ENCODE results near the gene PDE11A. TPM values are rescaled to one million over a fixed set of nuclear protein-coding genes. Genes with fewer than 3 reads are reported as not detected.

The PDE11A gene
- polyA plus RNA-seq, 2 of the 4 experiments (the other 2 are of a cell fraction): 3.6 to 5.6 TPM

DNA sequence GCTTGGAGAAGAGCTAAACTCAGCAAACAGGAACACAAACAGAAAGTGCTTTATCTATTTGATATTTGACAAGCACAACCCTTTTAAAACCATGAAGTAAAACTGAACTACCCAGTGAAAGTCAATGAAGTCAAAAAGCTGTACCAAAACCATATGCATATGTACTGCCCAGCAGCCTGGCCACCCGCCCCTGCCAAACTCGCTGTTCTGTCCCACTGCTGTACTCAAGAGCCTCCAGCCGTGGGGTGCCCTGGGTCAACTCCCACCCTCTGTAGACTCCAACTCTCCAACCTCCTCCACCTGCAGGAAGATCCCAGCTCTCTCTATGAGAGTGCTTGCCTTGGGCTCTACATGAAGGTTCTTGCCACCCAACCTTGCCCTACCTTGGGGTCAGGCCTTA, 411.8 kb downstream of the PDE11A start:
- H3K27ac ChIP-seq: no peak overlapping the region
- ATAC-seq (no peak), DNase-seq (ENCODE audit: low read depth in 1 of 2, low spot score in 1 of 2) (no peak), FAIRE-seq (no peak)
- POLR2A ChIA-PET: no interaction called here
- 33% methylated on average over 3 of the region's 3 CpGs for WGBS (ENCODE audit: missing lambda C conversion rate)
- H3K4me3 ChIP-seq: no peak overlapping the region
- no peaks in the 10 kb centered on the region for H3K9me3 ChIP-seq
- TF ChIP-seq CHD4 (IDR thresholded peaks at IDR 0.05; ENCODE audit: borderline replicate concordance): no peak
- no peak for TF ChIP-seq HOXB13 (CRISPR knock-in tag; IDR thresholded peaks at IDR 0.05; ENCODE audit: low read depth)
- no peak for TF ChIP-seq BHLHE40 (IDR thresholded peaks at IDR 0.05; ENCODE audit: low read depth, low read length)
- TF ChIP-seq HEYL (CRISPR knock-in tag; IDR thresholded peaks at IDR 0.05): no peak
- no peak for TF ChIP-seq POLR2AphosphoS2 (conservative IDR thresholded peaks at IDR 0.05; ENCODE audit: low read length)
- TF ChIP-seq USF2 (IDR thresholded peaks at IDR 0.05): no peak
- TF ChIP-seq, protein P1, sequence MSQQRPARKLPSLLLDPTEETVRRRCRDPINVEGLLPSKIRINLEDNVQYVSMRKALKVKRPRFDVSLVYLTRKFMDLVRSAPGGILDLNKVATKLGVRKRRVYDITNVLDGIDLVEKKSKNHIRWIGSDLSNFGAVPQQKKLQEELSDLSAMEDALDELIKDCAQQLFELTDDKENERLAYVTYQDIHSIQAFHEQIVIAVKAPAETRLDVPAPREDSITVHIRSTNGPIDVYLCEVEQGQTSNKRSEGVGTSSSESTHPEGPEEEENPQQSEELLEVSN (IDR thresholded peaks at IDR 0.05; ENCODE audit: borderline replicate concordance, low read depth): no peak
- TF ChIP-seq JUN (IDR thresholded peaks at IDR 0.05): no peak
- no peak for TF ChIP-seq EHF (CRISPR knock-in tag; IDR thresholded peaks at IDR 0.05)
- no peak for TF ChIP-seq EP300 (IDR thresholded peaks at IDR 0.05)
- TF ChIP-seq NPAS2 (CRISPR knock-in tag; IDR thresholded peaks at IDR 0.05; ENCODE audit: borderline replicate concordance): no peak
- CTCF ChIA-PET: interaction anchor here (0.6 kb wide), 1 partner anchor 9 kb away, joined by 3 read pairs; no protein-coding TSS in a partner anchor
- no peaks in the 10 kb centered on the region for H3K4me1 ChIP-seq
- H3K4me2 ChIP-seq: no peak overlapping the region

DNA sequence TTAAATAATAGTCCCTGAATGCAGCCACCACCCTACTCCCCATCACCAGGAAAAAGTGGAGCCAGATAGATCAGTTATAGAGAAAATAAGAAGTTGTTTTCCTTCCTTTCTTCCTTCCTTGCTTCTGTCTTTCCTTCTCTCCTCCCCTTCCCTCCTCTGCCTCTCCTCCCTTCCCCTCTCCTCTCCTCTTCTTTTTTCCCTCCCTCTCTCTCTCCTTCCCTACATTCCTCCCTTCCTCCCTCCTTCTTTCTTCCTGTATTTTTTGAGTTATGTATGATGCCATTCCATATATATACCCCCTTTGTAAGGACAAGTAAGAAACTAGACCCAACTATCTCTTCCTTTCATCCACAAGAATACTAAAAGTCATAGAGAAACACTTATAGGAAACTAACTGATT, 414.3 kb downstream of the PDE11A start:
- ChIA-PET POLR2A (no interaction called here), CTCF (interaction anchor here (0.5 kb wide), 1 partner anchor 1021 kb away, joined by 3 read pairs; no protein-coding TSS in a partner anchor)
- TF ChIP-seq RAD21 (conservative IDR thresholded peaks at IDR 0.05 in 1 of 2, IDR thresholded peaks at IDR 0.05 in 1 of 2) (no peak), SMC3 (IDR thresholded peaks at IDR 0.05) (no peak), HES2 (IDR thresholded peaks at IDR 0.05) (no peak), ZFP36 (IDR thresholded peaks at IDR 0.05; ENCODE audit: borderline replicate concordance, partially characterized antibody) (no peak), POLR2AphosphoS2 (conservative IDR thresholded peaks at IDR 0.05; ENCODE audit: low read length) (no peak), ZNF302 (CRISPR knock-in tag; IDR thresholded peaks at IDR 0.05) (no peak)
- Histone ChIP-seq H3K27ac (no peak overlapping the region), H3K4me3 (no peak overlapping the region), H3K4me2 (no peak overlapping the region), H3K9me3 (no peaks in the 10 kb centered on the region), H3K4me1 (no peaks in the 10 kb centered on the region)
- DNase-seq (ENCODE audit: low read depth in 1 of 2, low spot score in 1 of 2) (no peak), FAIRE-seq (no peak), ATAC-seq (no peak)

DNA sequence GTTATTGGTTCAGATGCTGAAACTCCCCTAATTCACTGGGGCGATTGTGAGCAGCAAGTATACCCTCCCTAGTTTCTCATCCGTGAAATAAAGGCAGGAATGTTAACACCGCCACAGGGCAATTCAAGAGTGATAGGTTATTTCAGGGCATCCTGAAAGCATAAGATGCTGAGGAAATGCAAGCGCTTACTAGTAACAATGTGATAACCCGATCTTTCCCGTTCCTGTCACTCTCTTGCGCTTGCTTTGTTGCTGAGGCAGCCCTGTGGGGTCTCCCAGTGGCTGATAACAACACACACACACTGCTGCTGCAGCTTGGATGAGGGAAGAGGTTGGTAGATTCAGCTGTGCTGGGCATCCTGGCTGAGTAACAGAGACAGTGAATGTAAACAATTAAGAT, 420.7 kb downstream of the PDE11A start:
- DNase-seq (ENCODE audit: low read depth in 1 of 2, low spot score in 1 of 2) (no peak), FAIRE-seq (no peak), ATAC-seq (no peak; a peak in 1 of 6 replicates)
- ChIA-PET POLR2A (no interaction called here), CTCF (interaction anchor here (0.8 to 1.5 kb wide), 3 partner anchors 8 to 17 kb away, joined by 3 to 4 read pairs (median 3); no protein-coding TSS in a partner anchor)
- 48% methylated on average over 7 of the region's 7 CpGs for WGBS (ENCODE audit: missing lambda C conversion rate)
- Histone ChIP-seq H3K4me1 (no peaks in the 10 kb centered on the region), H3K4me2 (no peak overlapping the region), H3K9me3 (no peaks in the 10 kb centered on the region), H3K27ac (no peak overlapping the region), H3K4me3 (no peak overlapping the region)
- TF ChIP-seq CTCF (IDR thresholded peaks at IDR 0.05) (no peak), ESRRA (IDR thresholded peaks at IDR 0.05; ENCODE audit: borderline replicate concordance, low read length) (no peak), RAD21 (conservative IDR thresholded peaks at IDR 0.05 in 1 of 2, IDR thresholded peaks at IDR 0.05 in 1 of 2) (no peak), HOXB5 (CRISPR knock-in tag; IDR thresholded peaks at IDR 0.05) (no peak), KDM1A (IDR thresholded peaks at IDR 0.05; ENCODE audit: low read depth) (no peak)

All from A549 (cell line).